Breast epithelium (tissue), 4 donors: Measurements from ENCODE around the gene TTBK2. TPM values are rescaled to one million over a fixed set of nuclear protein-coding genes. Genes with fewer than 3 reads are reported as not detected.

Experiments
- DNase-seq, 2 donors: peaks; one replicate each; pipeline ENCODE4 v3.0.0-alpha.2; 2019; ENCODE audit warnings: low spot score in 2 of 2
- H3K27ac ChIP-seq, 2 donors: fragments of 200-600 bp; sonication (generic) in 1 of 2; one replicate each; pipeline ENCODE4 v1.5.1; 2016 to 2019; ENCODE audit warnings: mild to moderate bottlenecking in 1 of 2
- H3K27me3 ChIP-seq, 2 donors: fragments of 200-600 bp; sonication (generic) in 1 of 2; one replicate each; pipeline versions ENCODE4 v1.5.1 to v1.6.0; 2017 to 2019; ENCODE audit warnings: control low read depth in 1 of 2, mild to moderate bottlenecking in 1 of 2
- H3K36me3 ChIP-seq: fragments of 200-600 bp; one replicate; pipeline ENCODE4 v1.5.1; 2019
- H3K4me1 ChIP-seq, 2 donors: fragments of 200-600 bp; sonication (generic); one replicate each; pipeline ENCODE4 v1.5.1; 2016 to 2019; ENCODE audit warnings: control low read depth in 1 of 2
- H3K4me3 ChIP-seq, 3 donors: fragments of 200-600 bp; sonication (generic); 1 replicate in 2 of 3; 2 replicates in 1 of 3; pipeline ENCODE4 v1.5.1; 2016 to 2019; ENCODE audit warnings: mild to moderate bottlenecking in 3 of 3, moderate library complexity in 2 of 3
- H3K9me3 ChIP-seq, 2 donors: fragments of 200-600 bp; sonication (generic) in 1 of 2; one replicate each; pipeline ENCODE4 v1.5.1; 2016 to 2019; ENCODE audit warnings: control low read depth in 1 of 2
- CTCF ChIP-seq, 3 donors: fragments of 450-650 bp; IDR thresholded peaks; one replicate each; pipeline ENCODE4 v1.5.1; 2016 to 2017; ENCODE audit warnings: antibody characterized with exemption in 3 of 3, mild to moderate bottlenecking in 3 of 3, moderate library complexity in 3 of 3
- POLR2A ChIP-seq: fragments of 450-650 bp; IDR thresholded peaks from one replicate; pipeline ENCODE4 v1.6.1; 2016; ENCODE audit warnings: antibody characterized with exemption, mild to moderate bottlenecking, moderate library complexity
- POLR2AphosphoS5 ChIP-seq, 3 donors: sonication (generic); formaldehyde crosslinking; IDR thresholded peaks; one replicate each; pipeline ENCODE4 v1.6.1; 2017; ENCODE audit warnings: antibody characterized with exemption in 3 of 3
- intact Hi-C: fragments of 100-400 bp; cut with DNase I; formaldehyde crosslinking; loops from one replicate; pipeline ENCODE4 v1.15.1; 2023; ENCODE audit warnings: low total_unique reads
- total RNA-seq, 3 donors: library from RNA; depleted of rRNA; stranded (reverse); fragments of >200 nt; gene quantifications; one replicate each; pipeline ENCODE4 v1.1.0, GENCODE V29; 2016

TTBK2 gene
- total RNA-seq, 3 donors from 2014 or later, result 15.7 to 21.8 (median 16.4) TPM

- Histone ChIP-seq H3K9me3 (no peaks in the 10 kb centered on the region), H3K4me3 (no peak overlapping the region), H3K36me3 (no peaks in the 10 kb centered on the region), H3K27ac (no peak overlapping the region), H3K4me1 (no peaks in the 10 kb centered on the region), H3K27me3 (no peaks in the 10 kb centered on the region)
- TF ChIP-seq CTCF (IDR thresholded peaks at IDR 0.05) (no peak), POLR2A (no peak), POLR2AphosphoS5 (IDR thresholded peaks at IDR 0.05) (no peak)
- no peak for DNase-seq
- intact Hi-C loops, result no loop called here
These were observed 75.0 kb downstream of the TTBK2 start for GRCh38 chr15:42845581-42845980.

- intact Hi-C loops, result no loop called here
- Histone ChIP-seq H3K36me3 (no peaks in the 10 kb centered on the region), H3K27ac (no peak overlapping the region), H3K4me3 (no peak overlapping the region), H3K9me3 (no peaks in the 10 kb centered on the region), H3K4me1 (no peaks in the 10 kb centered on the region), H3K27me3 (no peaks in the 10 kb centered on the region)
- DNase-seq, result no peak
- TF ChIP-seq CTCF (IDR thresholded peaks at IDR 0.05) (no peak), POLR2A (no peak), POLR2AphosphoS5 (IDR thresholded peaks at IDR 0.05) (no peak)
These were observed 76.9 kb downstream of the TTBK2 start for GRCh38 chr15:42843699-42844098.

GRCh38 chr15:42836251-42836650 lies 84.3 kb downstream of the TTBK2 start:
- H3K36me3 ChIP-seq, result peaks cover 5% of the 10 kb centered on the region
- TF ChIP-seq CTCF (IDR thresholded peaks at IDR 0.05), result no peak
- no peak for TF ChIP-seq POLR2AphosphoS5 (IDR thresholded peaks at IDR 0.05)
- TF ChIP-seq POLR2A, result no peak
- intact Hi-C loops, result no loop called here

GRCh38 chr15:42832576-42832975 lies 88.0 kb downstream of the TTBK2 start:
- H3K4me3 ChIP-seq, result no peak overlapping the region
- no peaks in the 10 kb centered on the region for H3K4me1 ChIP-seq
- intact Hi-C loops, result no loop called here
- peaks cover 5% of the 10 kb centered on the region for H3K36me3 ChIP-seq
- TF ChIP-seq CTCF (IDR thresholded peaks at IDR 0.05) (no peak), POLR2AphosphoS5 (IDR thresholded peaks at IDR 0.05) (no peak), POLR2A (no peak)
- no peaks in the 10 kb centered on the region for H3K27me3 ChIP-seq
- H3K9me3 ChIP-seq, result no peaks in the 10 kb centered on the region
- DNase-seq, result no peak
- no peak overlapping the region for H3K27ac ChIP-seq

More at GRCh38 chr15:42836251-42836650, 84.3 kb downstream of the TTBK2 start:
- H3K27me3 ChIP-seq, result no peaks in the 10 kb centered on the region
- no peaks in the 10 kb centered on the region for H3K9me3 ChIP-seq
- no peak overlapping the region for H3K4me3 ChIP-seq
- no peak for DNase-seq
- no peaks in the 10 kb centered on the region for H3K4me1 ChIP-seq
- no peak overlapping the region for H3K27ac ChIP-seq

- Histone ChIP-seq H3K9me3 (no peaks in the 10 kb centered on the region), H3K27me3 (no peaks in the 10 kb centered on the region), H3K27ac (no peak overlapping the region), H3K4me3 (no peak overlapping the region), H3K4me1 (no peaks in the 10 kb centered on the region), H3K36me3 (no peaks in the 10 kb centered on the region)
- TF ChIP-seq POLR2A (no peak), POLR2AphosphoS5 (IDR thresholded peaks at IDR 0.05) (no peak), CTCF (IDR thresholded peaks at IDR 0.05) (no peak)
- DNase-seq, result no peak
- intact Hi-C loops, result no loop called here
These were observed 94.2 kb downstream of the TTBK2 start for GRCh38 chr15:42826251-42826890.
